Stomach (tissue), 4 donors: ENCODE results near the gene ZBTB17.

Experiments
- CTCF ChIP-seq, 7 experiments: fragments of 450-650 bp in 4 of 7; fragments of 200-600 bp in 3 of 7; sonication (generic) in 3 of 7; IDR thresholded peaks; one replicate each; pipeline ENCODE4 v1.5.1; 2016 to 2019; ENCODE audit warnings: antibody characterized with exemption in 7 of 7, control low read depth in 2 of 7, mild to moderate bottlenecking in 1 of 7
- POLR2AphosphoS5 ChIP-seq, 3 donors: sonication (generic); formaldehyde crosslinking; IDR thresholded peaks; one replicate each; pipeline ENCODE4 v1.6.1; 2016; ENCODE audit warnings: antibody characterized with exemption in 3 of 3

- TF ChIP-seq CTCF (IDR thresholded peaks at IDR 0.05) (no peak), POLR2AphosphoS5 (IDR thresholded peaks at IDR 0.05) (no peak)
Measured at GRCh38 chr1:15916916-15917315, 59.0 kb downstream of the ZBTB17 start.
